Measurements from ENCODE around the gene HOXA13. TPM values are rescaled to one million over a fixed set of nuclear protein-coding genes. Genes with fewer than 3 reads are reported as not detected.

The HOXA13 gene
- total RNA-seq, 1 donor from 2014 or later, result not detected

GRCh38 chr7:27194686-27195379, 5.1 kb downstream of the HOXA13 start:
- DNase-seq (ENCODE audit: low read depth), result no peak
- TF ChIP-seq, protein P1, sequence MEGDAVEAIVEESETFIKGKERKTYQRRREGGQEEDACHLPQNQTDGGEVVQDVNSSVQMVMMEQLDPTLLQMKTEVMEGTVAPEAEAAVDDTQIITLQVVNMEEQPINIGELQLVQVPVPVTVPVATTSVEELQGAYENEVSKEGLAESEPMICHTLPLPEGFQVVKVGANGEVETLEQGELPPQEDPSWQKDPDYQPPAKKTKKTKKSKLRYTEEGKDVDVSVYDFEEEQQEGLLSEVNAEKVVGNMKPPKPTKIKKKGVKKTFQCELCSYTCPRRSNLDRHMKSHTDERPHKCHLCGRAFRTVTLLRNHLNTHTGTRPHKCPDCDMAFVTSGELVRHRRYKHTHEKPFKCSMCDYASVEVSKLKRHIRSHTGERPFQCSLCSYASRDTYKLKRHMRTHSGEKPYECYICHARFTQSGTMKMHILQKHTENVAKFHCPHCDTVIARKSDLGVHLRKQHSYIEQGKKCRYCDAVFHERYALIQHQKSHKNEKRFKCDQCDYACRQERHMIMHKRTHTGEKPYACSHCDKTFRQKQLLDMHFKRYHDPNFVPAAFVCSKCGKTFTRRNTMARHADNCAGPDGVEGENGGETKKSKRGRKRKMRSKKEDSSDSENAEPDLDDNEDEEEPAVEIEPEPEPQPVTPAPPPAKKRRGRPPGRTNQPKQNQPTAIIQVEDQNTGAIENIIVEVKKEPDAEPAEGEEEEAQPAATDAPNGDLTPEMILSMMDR (conservative IDR thresholded peaks at IDR 0.05; ENCODE audit: low read depth, low read length), result no peak
- H3K4me3 ChIP-seq (ENCODE audit: low read depth, low read length), result no peak overlapping the region

- H3K4me3 ChIP-seq (ENCODE audit: low read depth, low read length), result no peak overlapping the region
- DNase-seq (ENCODE audit: low read depth), result no peak
- TF ChIP-seq, protein P1 (conservative IDR thresholded peaks at IDR 0.05; ENCODE audit: low read depth, low read length), result no peak
Observed at GRCh38 chr7:27194002-27194352, 5.9 kb downstream of the HOXA13 start.

DNA sequence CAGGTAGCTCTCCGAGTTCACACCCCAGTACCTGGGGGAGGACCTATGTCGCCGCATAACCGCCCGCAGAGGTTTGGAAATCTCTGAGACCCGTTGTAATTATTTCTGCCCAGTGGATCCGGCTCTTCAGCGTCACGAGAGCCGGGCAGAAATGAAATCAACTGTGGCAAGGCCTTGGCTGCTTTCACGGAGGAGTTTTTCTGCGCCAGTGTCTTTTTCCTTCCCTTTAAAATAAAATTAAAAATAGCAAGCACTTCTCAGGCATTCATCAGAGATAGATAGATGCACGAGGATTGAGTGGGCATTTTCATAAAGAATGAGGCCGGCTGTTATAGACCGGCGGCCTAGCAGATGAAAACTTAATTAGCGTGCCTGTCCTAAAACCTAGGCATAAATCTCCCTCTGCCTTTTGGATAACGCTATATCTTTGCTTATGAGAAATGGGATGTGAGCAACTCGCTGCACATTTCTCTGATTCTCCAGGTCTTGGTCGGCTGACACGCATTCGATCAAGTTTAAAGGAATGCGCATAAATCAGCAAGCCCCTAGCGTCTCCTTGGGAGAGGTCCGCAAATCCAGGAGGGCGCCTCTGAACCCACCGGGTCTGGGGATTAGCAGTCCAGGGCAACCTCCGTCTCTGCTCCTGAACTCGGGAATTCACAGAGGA, 6.4 kb downstream of the HOXA13 start:
- TF ChIP-seq, protein P1 (conservative IDR thresholded peaks at IDR 0.05; ENCODE audit: low read depth, low read length), result no peak
- DNase-seq (ENCODE audit: low read depth), result no peak

DNA sequence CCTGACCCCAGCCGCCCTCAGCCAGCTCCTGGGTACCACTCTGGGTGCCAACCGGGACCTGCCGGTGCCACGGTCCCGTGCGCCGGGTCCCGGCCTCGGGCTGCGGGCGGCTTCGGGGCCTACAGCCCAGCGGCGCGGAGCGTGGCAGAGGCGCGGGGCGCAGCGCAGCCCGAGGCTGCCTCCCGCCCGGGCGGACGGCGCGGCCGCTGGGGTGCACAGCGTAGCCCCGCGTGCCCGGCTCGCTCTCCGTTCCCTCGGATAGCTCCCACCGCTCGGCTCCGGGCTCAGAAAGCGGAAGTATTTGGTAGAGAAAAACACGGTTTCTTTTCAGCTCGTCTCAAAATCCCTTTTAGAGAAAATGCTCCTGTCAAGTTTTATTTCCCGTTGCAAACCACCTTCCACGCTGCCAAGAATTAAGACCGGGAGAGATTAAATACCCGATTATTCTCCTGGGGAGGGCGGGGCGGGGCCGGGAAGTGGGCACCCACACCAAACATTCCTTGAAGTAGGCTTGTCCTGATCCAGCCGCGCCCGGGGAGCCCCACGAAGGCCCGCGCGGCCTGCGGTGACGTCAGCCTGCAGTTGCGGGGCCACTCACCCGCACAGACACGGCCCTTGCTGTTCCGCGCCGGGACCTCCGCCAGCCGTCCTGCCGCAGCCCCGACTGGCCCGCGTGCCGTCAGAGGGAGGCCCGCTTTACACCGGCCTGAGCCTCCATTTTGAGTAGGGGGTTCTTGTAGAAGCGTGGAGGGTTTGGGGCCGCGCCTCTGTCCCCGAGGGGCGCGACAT, 7.2 kb downstream of the HOXA13 start:
- no peak for DNase-seq (ENCODE audit: low read depth)
- TF ChIP-seq, protein P1 (conservative IDR thresholded peaks at IDR 0.05; ENCODE audit: low read depth, low read length), result no peak
- peak overlapping the region; percentile 33 for H3K4me3 ChIP-seq (ENCODE audit: low read depth, low read length)

More for the DNA sequence above, 6.4 kb downstream of the HOXA13 start:
- peak overlapping the region; percentile 33 for H3K4me3 ChIP-seq (ENCODE audit: low read depth, low read length)

DNA sequence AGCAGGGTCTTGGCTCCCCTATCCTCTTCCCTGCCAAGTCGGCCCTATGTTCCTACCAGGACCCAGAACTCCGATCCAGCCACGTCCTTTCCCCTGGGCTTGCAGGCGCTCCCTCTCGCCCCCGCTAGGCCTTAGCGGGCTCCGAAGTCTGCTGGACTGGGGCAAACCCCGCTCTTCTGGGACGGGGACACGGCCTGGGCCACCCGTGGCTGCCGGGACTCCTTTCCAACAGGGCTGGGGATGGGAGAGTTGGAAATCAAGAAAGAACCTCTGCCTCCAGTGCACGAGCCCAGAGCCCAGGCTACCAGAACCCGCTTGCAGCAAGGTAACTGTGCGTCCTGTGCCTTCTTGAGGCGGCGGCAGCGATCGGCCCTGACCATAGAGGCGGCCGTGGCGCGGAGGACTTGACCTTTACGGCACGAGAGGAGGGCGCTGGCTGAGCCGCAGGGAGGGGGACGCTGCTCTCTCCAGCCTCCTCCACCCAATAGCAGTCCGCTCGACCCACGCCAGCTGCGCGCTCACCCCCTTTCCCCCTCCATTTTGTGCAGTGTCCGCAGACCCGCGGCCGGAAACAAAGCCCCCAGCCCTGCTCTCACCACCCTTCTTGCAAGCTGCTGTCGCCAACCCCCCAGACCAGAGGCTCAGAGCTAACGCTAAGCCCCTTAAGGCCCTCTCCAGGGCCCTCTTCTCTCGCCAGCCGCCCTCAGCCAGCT, 7.9 kb downstream of the HOXA13 start:
- no peak overlapping the region for H3K4me3 ChIP-seq (ENCODE audit: low read depth, low read length)
- no peak for DNase-seq (ENCODE audit: low read depth)
- TF ChIP-seq, protein P1 (conservative IDR thresholded peaks at IDR 0.05; ENCODE audit: low read depth, low read length), result no peak

- no peak for DNase-seq (ENCODE audit: low read depth)
- TF ChIP-seq, protein P1 (conservative IDR thresholded peaks at IDR 0.05; ENCODE audit: low read depth, low read length), result no peak
- no peak overlapping the region for H3K4me3 ChIP-seq (ENCODE audit: low read depth, low read length)
Observed at GRCh38 chr7:27191161-27191731, 8.6 kb downstream of the HOXA13 start.

All from epithelial cell of proximal tubule (primary cell).